Measurements from ENCODE around the gene TLR7.

The TLR7 gene

GRCh38 chrX:12895866-12896265 is 29.0 kb downstream of the TLR7 start (continued):
- TF ChIP-seq YY1 (tag by site-specific recombination; IDR thresholded peaks at IDR 0.05) (no peak), REST (tag by site-specific recombination; IDR thresholded peaks at IDR 0.05) (no peak), SETDB1 (IDR thresholded peaks at IDR 0.05; ENCODE audit: insufficient read length, low read length) (no peak)

- ChIA-PET POLR2A (no interaction called here), CTCF (interaction anchor here (0.7 to 1.7 kb wide), 5 partner anchors 11 to 195 kb away, joined by 3 to 19 read pairs (median 3); no protein-coding TSS in a partner anchor)
- H3K27ac ChIP-seq (ENCODE audit: extremely low read depth, low read depth, low read length): no peak overlapping the region
- H3K9me3 ChIP-seq (ENCODE audit: control insufficient read depth, insufficient read depth, low read depth, low read length): no peaks in the 10 kb centered on the region
- H3K4me1 ChIP-seq (ENCODE audit: control insufficient read depth, insufficient read depth, low read length): no peaks in the 10 kb centered on the region
- TF ChIP-seq ZFHX2 (tag by site-specific recombination; conservative IDR thresholded peaks at IDR 0.05) (no peak), ZNF26 (tag by site-specific recombination; IDR thresholded peaks at IDR 0.05) (no peak), ZNF449 (tag by site-specific recombination; IDR thresholded peaks at IDR 0.05) (no peak), ZNF404 (tag by site-specific recombination; IDR thresholded peaks at IDR 0.05) (no peak), KLF8 (tag by site-specific recombination; IDR thresholded peaks at IDR 0.05) (no peak), ZNF624 (tag by site-specific recombination; IDR thresholded peaks at IDR 0.05) (no peak), ZNF555 (tag by site-specific recombination; conservative IDR thresholded peaks at IDR 0.05) (no peak), FEZF1 (tag by site-specific recombination; IDR thresholded peaks at IDR 0.05) (no peak), ZNF558 (tag by site-specific recombination; IDR thresholded peaks at IDR 0.05) (no peak), ZNF639 (tag by site-specific recombination; IDR thresholded peaks at IDR 0.05) (no peak), ZNF623 (tag by site-specific recombination; IDR thresholded peaks at IDR 0.05) (no peak), ZNF202 (tag by site-specific recombination; IDR thresholded peaks at IDR 0.05; ENCODE audit: borderline replicate concordance) (no peak), PRDM10 (tag by site-specific recombination; IDR thresholded peaks at IDR 0.05) (no peak), CTCF (tag by site-specific recombination; IDR thresholded peaks at IDR 0.05) (no peak)
- no peaks in the 10 kb centered on the region for H3K36me3 ChIP-seq (ENCODE audit: control insufficient read depth in 2 of 2, insufficient read depth in 1 of 2, low read length in 2 of 2)
- no peak overlapping the region for H3K4me3 ChIP-seq (ENCODE audit: low read depth, low read length)
Measured at GRCh38 chrX:12896935-12897334, 30.1 kb downstream of the TLR7 start.

Data from HEK293 (cell line).